ENCODE data around the gene LPGAT1.
"Not testable (repeated sequence)": the region's sequence is repeated elsewhere in the genome, so short reads cannot be mapped to it uniquely, and the experiment has no call there.

Gene LPGAT1

DNA sequence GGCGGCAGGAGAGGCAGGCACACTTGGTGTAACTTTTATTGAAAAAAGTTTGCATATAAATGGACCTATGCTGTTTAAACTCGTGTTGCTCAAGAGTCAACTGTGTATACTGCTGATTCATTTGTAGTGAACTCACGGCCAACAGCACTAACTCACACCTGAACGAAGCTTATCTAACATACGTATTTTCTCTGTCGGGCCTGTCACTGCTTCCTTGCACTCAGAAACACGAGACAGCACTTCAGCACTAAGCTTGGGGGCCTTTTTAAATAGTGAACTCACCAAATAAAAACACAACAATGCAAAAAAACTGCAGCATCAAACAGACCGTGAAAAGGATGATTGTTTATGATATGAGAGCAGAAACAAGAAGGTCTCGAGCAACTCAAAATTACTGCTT lies 96.2 kb downstream of the LPGAT1 start:
- no peak for DNase-seq

DNA sequence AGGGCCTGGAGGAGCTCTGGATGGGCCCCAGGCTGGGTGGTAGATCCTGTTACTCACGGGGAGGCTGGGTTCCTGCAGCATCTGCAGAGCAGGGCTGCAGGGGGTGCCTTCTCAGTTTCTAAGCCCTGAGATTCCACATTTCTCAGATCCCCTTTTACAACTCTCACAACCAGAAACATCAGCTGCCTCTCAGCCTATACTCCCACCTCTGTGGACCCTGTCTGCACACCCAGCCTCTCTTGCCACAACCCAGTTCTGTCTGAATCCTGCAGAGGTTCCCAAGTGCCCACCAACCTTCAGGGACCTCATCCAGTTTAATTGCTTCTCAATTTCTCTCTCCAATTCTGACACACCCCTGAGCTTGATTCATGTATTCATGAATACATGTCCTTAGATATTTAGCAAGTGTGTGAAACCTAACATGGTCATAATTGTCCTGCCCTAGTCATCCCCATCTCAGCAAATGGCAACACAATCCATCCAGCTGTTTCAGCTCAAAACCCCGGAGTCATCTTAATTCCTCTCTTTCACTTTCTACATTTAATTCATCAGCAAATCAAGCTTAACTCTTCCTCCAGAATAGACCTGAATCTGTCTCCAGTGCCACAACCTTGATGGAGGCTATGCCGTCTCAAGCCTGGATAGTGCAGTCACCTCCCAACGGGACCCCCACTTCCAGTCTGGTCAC lies 98.1 kb downstream of the LPGAT1 start:
- DNase-seq: no peak

DNA sequence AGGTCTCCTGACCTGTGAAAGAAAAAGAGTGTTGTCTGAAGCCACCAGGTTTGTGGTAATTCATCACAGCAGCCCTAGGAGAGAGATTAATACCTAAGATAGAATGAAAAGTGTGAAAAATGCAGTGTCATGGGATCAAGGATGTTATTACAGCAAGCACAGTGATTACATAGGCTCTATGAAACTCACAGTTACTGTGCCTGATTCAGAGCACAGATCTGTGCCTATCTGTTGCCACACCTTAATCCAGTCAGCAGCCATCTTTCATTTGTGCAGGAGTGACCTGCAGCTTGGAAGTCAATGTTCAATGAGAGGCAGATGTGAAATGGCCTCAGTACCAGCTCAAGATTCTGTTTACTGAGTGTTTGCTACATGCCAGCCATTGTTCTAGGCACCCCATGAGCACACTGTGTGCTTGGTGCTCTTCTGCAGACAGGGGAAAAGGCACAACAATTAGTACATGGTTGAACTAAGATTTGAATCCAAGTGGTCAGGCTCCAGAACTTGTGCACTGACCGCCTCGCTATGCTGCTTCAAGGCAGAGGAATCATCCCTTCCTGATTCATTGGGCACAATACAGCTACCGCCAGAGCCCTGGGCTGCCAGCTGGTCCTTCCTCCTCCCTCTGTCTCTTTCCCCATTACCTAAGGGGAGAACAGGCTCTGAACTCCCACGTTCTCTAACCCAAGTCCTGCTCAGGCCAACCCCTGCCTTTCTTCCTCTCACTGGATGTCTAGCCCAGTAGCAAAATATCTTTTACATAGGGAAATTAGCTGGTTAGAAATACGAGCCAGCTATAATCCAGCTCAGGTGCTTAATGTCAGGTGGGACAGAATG lies 98.9 kb downstream of the LPGAT1 start:
- no peak for DNase-seq

DNA sequence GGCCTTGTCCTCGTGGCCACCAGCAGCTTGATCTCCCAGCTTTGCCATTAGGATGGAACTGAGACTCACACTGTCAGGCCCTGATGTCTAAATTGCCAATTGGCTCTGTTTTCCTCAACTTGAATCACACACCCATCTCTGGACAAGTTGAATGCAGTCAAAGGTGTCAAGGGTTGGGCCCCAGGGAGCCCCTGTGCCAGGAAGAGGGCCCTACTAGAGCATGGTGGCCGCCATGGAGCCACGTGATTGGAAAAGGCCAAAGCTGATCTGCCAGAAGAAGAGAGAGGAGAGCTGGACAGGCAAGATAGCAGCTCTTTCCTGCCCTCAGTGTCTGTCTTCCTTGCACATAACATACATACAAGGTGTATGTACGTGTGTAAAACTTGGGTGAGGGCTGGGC lies 100.2 kb downstream of the LPGAT1 start:
- DNase-seq: no peak

DNA sequence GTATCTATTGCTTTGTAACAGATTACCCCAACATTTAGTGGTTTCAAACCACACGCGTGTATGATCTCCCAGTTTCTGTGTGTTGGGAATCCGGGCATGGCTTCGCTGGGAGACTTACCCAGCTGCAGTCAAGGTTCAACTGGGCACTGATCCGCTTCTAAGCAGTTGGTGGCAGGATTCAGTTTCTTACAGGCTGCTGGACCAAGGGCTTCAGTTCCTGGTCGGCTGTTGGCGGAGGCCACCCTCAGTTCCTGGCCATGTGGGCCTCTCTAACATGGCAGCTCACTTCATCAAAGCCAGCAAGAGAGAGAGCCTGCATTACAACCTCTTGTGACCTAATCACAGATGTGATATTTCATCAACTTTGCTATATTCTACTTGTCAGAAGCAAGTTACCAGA lies 101.3 kb downstream of the LPGAT1 start:
- DNase-seq: no peak

DNA sequence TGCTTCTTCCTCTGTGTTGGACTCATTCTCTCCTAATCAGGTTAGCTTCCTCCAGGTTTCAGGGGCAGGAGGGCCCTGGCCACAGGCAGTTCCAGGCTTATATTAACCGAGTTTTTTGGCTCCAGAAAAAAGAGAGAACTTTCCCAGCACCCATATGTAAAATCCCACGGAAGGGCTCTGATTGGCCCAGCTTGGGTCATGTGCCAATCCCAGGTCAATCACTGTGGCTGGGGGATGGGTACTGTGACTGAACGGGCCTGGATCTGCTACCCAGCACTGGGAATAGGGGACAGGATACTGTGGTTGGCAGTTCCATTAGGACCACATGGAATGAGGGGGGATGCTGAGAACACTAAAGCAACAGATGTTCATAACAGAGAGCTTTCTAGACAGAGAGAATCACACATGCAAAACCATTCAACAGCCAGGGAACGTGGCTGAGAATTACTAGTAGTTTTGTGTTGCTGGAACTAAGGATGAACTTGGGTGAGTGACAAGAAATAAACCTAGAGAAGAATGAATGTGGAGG lies 104.0 kb downstream of the LPGAT1 start:
- no peak for DNase-seq

DNA sequence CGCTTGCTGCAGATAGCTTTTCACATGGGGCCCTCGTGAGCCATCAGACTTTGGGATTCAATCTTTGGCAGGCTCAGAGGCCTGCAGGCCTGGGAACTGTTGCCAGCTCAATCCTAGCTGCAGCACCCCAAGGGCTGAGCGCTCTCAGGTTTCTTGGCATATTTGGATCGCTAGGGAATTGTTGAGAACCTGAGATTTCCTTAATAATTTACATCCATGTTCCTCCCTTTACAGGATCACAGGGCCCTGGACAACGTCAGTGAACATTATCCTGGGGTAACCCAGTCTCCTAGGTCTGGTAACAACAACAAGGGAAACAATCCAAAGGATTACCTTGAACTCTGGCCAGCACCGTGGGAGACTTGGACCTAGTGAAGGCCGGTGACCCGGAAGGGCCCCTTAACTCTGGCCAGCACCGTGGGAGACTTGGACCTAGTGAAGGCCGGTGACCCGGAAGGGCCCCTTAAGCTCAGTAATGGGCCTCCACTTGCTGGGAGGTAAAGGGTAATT lies 105.8 kb downstream of the LPGAT1 start:
- no peak for DNase-seq

DNA sequence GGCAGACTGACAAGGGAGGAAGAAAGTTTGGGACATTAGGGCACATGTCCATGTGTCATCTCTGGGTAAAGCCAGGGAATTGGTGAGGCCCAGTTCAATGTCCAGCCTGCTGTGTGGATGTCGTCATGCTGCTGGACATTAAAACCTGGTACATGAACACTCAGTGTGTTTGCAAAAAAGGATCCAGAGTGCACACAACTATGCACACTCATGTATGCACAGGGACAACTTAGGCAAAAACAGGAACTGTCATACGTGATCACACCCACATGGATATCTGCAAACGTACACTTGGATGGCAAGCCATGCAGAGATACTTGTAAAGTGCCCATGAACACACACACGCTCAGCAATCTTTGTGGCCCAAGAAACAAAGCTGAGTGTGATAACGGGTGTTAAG lies 107.3 kb downstream of the LPGAT1 start:
- no peak for DNase-seq

DNA sequence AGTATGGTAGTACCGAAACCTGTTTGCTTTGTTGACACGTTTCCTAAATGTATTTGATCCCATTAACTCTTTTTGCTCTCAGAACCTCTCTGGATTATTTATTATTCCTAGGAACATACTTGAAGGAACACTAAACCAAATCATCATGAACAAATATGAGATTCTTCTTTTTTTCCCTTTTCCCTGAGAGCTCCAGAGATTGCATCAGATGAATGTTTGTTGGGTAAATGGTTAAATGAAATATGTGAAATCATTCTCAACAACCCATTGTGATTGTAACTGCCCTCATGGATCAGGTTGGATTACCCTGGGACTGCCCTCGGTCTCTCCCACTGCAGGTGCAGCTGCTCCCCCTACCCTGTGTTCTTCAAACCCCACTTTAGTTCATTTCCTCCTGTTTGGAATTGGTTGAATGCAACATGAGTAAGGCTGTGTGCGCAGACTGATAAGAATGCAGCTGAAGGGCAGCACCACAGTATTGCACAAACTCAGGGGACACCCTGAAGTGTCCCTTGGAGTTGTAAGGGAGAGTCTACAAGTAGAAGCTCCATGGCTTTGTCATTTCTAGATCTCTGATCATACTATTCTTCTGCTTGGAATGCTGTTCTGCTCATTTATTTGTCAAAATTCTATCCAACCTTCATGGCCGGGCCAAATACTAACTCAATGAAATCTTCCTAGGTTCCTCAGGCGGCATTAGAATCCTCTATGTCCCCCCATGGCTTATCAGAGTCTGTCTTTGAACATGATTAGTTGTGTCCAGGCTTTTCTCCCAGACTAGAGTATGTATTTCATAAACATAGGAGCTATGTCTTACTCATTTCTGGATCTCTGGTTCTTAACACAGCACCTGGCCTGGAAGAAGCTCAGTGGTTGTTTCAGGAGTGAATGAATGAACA lies 108.0 kb downstream of the LPGAT1 start:
- no peak for DNase-seq

DNA sequence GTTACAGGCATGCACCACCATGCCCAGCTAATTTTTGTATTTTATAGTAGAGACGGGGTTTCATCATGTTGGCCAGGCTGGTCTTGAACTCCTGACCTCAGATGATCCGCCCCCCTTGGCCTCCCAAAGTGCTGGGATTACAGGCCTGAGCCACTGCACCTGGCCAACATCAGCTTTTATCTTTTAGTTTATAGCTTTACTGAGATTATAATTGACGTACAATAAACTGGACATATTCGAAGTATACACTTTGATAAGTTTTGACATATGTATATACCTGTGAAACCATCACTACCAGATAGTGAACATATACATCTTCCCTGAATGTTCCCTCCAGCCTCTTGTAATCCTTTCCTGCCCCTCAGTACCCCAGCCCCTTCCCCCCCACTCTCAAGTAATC lies 114.0 kb downstream of the LPGAT1 start:
- not testable (repeated sequence) for DNase-seq

DNA sequence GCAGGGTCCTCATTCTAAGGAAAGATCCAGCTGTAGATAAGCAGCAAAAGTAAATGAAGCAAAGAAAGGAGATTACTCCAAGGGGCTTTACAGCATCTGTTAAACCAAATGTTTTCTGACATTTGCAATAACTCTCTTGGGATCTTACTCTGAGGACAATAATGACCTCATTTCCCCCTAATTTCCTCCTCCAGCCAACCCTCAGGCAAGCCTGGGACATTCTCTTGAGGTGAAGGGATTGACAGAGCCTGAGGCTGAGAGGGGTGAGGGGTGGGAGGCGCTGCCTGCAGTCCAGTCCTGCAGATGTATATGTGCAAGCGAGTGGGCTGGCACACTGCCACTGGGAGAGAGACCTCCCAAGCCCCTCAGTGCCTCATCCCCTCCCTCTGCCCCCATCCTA lies 114.6 kb downstream of the LPGAT1 start:
- DNase-seq: peak; percentile 20

DNA sequence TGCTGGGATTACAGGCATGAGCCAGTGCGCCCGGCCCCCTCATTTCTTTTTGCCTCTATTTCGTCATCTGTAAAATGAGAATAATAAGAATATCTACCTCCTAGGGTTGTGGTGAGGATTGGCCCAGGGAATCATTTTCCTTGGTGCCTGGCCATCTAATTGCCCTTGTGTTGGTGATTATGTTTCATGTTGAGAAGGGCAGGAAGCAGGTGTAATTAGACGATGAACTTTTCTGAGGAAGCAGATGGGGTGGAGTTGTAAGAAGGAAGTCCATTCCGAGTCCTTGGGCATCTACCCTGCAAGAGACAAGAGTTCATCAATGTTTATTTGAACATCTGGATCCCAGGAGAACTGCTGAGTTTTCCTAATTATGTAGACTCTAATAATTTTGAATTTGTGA lies 116.4 kb downstream of the LPGAT1 start:
- DNase-seq: no peak

DNA sequence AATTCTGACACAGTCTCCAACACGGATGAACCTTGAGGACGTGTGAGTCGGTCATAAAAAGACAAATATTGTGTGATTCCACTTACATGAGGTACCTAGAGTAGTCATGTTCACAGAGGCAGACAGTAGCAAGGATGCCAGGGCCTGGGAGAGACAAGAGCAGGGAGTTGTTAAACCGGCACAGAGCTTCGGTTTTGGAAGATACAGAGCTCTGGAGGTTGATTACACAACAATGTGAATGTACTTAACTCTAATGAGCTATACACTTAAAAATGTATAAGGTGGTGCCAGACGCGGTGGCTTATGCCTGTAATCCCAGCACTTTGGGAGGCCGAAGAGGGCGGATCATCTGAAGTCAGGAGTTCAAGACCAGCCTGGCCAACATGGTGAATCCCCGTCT lies 117.3 kb downstream of the LPGAT1 start:
- DNase-seq: no peak

DNA sequence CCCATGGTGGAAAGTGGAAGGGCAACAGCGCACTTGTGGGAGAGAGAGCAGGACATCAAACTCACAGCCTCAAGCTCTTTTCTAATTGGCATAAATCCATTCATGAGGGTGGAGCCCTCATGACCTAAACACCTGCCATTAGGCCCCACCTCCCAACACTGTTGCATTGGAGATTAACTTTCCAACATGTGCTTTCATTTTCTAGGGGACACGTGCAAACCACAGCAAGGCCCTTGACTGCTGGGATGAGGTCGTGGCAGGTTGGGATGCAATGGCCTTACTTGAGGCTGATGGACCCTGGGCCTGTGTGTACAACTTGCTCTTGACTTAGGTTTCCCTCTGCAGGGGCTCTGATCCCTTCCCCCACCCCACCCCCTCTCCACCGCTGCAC lies 119.3 kb downstream of the LPGAT1 start:
- no peak for DNase-seq

DNA sequence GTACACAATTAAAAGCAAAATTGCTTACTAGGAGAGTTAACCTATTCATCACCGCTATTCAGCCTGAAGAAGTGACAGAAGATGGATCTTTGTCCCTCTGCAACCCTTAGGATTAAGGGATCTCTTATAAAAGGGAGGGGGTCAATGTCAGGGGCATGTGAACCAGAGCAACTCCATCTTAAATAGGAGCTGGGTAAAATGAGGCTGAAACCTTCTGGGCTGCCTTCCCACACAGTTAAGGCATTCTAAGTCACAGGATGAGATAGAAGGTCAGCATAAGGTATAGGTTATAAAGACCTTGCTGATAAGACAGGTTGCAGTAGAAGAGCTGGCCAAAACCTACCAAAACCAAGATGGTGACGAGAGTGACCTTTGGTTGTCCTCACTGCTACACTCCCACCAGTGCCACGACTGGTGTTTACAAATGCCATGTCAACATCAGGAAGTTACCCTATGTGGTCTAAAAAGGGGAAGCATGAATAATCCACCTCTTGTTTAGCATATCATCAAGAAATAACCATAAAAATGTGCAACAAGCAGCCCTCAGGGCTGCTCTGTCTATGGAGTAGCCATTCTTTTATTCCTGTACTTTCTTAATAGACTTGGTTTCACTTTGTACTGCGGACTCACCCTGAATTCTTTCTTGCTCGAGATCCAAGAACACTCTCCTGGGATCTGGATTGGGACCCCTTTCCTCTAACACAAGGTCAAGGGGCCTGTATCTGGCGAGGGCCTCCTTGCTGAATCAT lies 119.8 kb downstream of the LPGAT1 start:
- DNase-seq: no peak

DNA sequence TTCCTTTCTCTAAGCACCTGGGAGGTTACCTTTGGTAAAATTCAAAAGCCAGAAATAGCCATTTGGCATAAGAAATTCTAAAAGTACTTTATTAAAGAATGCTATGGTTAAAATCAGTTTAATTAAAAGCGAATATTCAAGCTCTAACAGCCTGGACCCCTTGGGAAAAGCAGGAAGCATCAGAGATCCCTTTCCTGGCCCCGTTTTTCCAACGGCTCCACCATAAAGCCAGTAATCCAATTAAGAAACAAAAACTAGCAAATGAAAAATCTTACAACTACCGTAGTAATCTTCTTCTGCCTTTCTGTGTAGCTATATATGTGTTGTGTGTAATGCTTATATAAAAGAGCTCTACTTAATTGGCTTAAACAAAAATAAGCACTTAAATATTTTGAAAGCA lies 121.6 kb downstream of the LPGAT1 start:
- no peak for DNase-seq

DNA sequence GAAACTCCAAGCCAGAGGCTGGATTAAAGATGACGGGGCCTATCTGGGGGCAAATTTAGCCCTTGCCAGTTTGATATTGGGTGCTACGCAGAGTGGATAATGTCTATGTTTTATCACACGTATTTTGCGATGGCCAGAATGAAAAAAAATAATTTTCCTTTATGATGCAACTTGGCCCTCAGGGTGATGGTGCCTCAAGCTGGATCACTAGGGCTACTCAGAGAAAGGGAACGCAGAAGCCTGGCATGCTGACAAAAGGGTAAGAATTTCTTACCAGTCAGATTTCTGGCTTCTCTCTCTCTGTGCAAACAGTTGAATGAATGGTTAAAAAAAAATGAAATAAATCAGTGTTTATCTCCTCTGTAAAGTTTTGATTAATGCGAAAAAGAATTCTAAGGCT lies 122.6 kb downstream of the LPGAT1 start:
- DNase-seq: no peak

DNA sequence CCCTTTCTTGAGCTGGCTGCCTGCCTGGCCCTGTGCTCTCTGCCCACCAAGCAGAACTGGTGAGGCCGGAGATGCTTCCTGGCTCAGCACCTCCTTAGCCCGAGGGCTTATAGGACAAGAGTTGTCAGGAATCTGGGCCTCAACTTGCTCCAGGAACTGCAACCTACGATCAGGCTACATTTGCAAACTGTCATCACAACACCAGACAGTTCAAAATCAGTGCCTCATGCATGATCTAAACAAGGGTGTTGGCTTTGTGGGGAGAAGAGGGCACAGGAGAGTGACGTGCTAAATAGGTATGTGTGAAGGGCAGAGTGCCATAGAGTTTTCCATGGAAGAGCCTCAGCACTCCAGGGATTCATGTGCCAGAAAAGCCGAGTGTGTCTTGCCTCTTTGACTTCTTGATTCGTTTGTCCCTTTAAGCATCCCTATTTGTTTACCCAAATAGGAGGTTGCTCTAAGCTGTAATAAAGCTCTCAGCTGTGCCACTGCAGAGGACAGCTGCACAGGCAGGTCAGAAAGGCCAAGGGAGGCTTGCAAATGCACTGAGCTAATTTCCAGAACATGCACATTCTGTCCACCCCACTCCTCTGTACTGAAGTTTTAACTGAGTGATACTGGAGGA lies 125.0 kb downstream of the LPGAT1 start:
- DNase-seq: peak; percentile 18

DNA sequence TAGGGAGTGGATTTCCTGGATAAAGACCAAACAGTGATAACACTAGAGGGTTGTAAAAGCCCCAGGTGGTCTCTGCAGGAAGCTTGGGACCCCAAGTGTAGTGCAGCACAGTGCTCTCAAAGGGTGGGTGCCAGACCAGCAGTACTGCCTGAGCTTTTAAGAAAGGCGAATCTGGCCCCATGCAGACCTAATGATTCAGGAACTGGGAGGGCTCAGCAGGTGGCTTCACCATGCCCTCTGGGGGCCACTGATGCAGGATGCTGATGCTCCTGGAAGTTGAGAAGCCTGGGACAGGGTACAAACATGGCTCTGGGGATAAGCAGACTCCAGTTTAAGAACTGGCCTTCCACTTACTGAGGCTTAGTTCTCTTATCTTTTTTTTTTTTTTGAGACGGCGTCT lies 126.0 kb downstream of the LPGAT1 start:
- DNase-seq: no peak

DNA sequence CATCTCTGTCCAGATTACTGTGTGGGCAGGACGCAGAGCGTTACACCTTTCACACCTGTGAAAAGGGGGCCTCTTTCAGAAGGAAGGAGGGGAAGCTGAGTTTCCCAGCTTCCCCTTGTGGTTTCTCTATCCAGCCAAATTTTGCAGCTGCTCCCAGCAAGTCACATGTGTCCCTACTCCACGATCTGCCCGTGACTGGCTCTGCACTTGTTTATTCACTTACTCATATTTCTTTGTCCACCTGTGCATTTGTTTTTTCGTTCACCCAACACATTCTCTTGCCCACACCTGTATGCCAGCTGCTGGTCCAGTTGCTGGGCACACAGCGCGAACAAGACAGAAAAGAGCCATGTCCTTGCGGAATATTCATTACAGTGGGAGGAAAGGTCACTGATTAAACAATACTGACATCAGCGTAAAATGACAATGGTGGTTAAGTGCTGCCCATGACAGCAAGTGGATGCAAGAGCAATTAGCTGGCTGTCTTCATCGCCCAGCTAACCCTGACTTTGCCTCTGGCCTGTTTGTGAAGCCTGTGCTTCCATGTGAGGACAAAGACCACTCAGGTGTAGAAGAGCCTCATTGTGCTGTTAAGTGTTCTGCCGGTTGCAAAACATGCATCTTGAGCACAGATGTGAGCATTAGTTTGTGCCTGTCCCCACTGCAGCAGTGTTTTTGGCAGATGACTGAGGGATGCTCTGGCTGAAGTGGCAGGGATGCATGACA lies 126.6 kb downstream of the LPGAT1 start:
- no peak for DNase-seq

DNA sequence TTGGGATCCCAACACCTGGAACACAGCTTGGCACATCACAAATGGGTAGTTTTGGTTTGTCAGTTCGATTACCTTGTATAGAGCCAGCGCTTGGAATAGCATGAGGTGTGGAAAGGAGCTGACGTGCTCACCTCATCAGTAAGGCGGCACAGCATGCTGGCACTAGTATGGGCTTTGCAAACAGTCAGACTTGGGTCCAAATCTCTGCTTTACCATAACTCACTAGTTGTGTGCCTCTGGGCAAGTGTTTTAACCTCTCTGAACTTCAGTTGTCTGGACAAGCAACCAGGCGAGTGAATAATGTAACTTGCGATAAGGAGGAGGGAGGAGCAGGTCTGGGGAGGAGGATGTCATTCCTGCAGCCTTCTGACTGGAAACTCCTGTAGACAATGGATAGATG lies 128.8 kb downstream of the LPGAT1 start:
- no peak for DNase-seq
